Keratinocyte (primary cell): Measurements from ENCODE around the gene RASA3. TPM values are rescaled to one million over a fixed set of nuclear protein-coding genes. Genes with fewer than 3 reads are reported as not detected.

Source experiments
- DNase-seq: peaks from one replicate; pipeline ENCODE4 v3.0.0-alpha.2; 2011; ENCODE audit warnings: low read depth, missing footprints, low spot score
- FAIRE-seq: peaks from 2 replicates; lab custom pipeline; 2011; peaks lifted over from hg19 to GRCh38; lab: Jason Lieb, UNC
- H2AFZ ChIP-seq: 2 replicates; pipeline ENCODE4 v1.6.0; 2012; ENCODE audit warnings: low read length, control low read depth, inconsistent platforms; ENCODE audit not compliant: control insufficient read depth
- H3K27ac ChIP-seq: 2 replicates; pipeline ENCODE4 v1.5.1; 2011; ENCODE audit warnings: low read length; ENCODE audit not compliant: control insufficient read depth, insufficient read depth
- H3K27me3 ChIP-seq: 3 replicates; pipeline ENCODE4 v1.6.0; 2011; ENCODE audit warnings: low read length; ENCODE audit not compliant: control insufficient read depth, insufficient read depth; ENCODE audit errors: extremely low read depth
- H3K36me3 ChIP-seq, 2 experiments: 2 replicates in 1 of 2; 3 replicates in 1 of 2; pipeline ENCODE4 v1.5.1; 2011; ENCODE audit warnings: low read length in 2 of 2, mild to moderate bottlenecking in 1 of 2; ENCODE audit not compliant: control insufficient read depth in 2 of 2, insufficient read depth in 2 of 2; ENCODE audit errors: extremely low read depth in 1 of 2
- H3K4me1 ChIP-seq: 3 replicates; pipeline ENCODE4 v1.5.1; 2011; ENCODE audit warnings: low read length; ENCODE audit not compliant: control insufficient read depth, insufficient read depth; ENCODE audit errors: extremely low read depth
- H3K4me2 ChIP-seq: 3 replicates; pipeline ENCODE4 v1.6.0; 2011; ENCODE audit warnings: low read depth, low read length; ENCODE audit not compliant: control insufficient read depth, insufficient read depth; ENCODE audit errors: extremely low read depth
- H3K4me3 ChIP-seq, 3 experiments: fragments of 200-600 bp in 1 of 3; sonication (generic) in 1 of 3; 2 replicates in 2 of 3; 3 replicates in 1 of 3; pipeline ENCODE4 v1.5.1; 2011 to 2016; ENCODE audit warnings: low read length in 3 of 3, mild to moderate bottlenecking in 3 of 3, control low read depth in 2 of 3, inconsistent platforms in 1 of 3, low read depth in 1 of 3, mixed read lengths in 1 of 3, mixed run types in 1 of 3, moderate library complexity in 1 of 3; ENCODE audit not compliant: control insufficient read depth in 2 of 3, insufficient read depth in 2 of 3; ENCODE audit errors: extremely low read depth in 1 of 3
- H3K79me2 ChIP-seq: 2 replicates; pipeline ENCODE4 v1.6.0; 2012; ENCODE audit warnings: low read length; ENCODE audit not compliant: control insufficient read depth, insufficient read depth
- H3K9ac ChIP-seq: 3 replicates; pipeline ENCODE4 v1.6.0; 2011; ENCODE audit warnings: low read length; ENCODE audit not compliant: control insufficient read depth, insufficient read depth; ENCODE audit errors: extremely low read depth
- H3K9me1 ChIP-seq: 3 replicates; pipeline ENCODE4 v1.6.0; 2011; ENCODE audit warnings: low read length; ENCODE audit not compliant: control insufficient read depth, insufficient read depth; ENCODE audit errors: extremely low read depth
- H3K9me3 ChIP-seq: 2 replicates; pipeline ENCODE4 v1.5.1; 2012; ENCODE audit warnings: low read depth, low read length; ENCODE audit not compliant: control insufficient read depth
- H4K20me1 ChIP-seq: 3 replicates; pipeline ENCODE4 v1.6.0; 2011; ENCODE audit warnings: low read length; ENCODE audit not compliant: control insufficient read depth, insufficient read depth; ENCODE audit errors: extremely low read depth
- EZH2 ChIP-seq: IDR thresholded peaks from one replicate; pipeline ENCODE4 v1.6.1; 2012; ENCODE audit warnings: inconsistent platforms, mild to moderate bottlenecking, low read length, moderate library complexity
- dilution Hi-C: fragments of 300-500 bp; cut with MboI; formaldehyde crosslinking; loops from one replicate; pipeline ENCODE4 v1.7.0; 2020; ENCODE audit warnings: low sequenced_read_pairs; ENCODE audit not compliant: extremely low pct_ligation_motif_present
- polyA plus RNA-seq, 5 experiments: library from polyadenylated mRNA; depleted of rRNA in 3 of 5; stranded (reverse) in 3 of 5; stranded (forward) in 1 of 5; unstranded in 1 of 5; fragments of >200 nt; gene quantifications; 1 replicate in 1 of 5; 2 replicates in 3 of 5; 3 replicates in 1 of 5; pipeline versions ENCODE4 v1.2.1 to v1.2.3, GENCODE V29; 2011 to 2012; ENCODE audit warnings: missing spikeins in 2 of 5, low read depth in 1 of 5, low replicate concordance in 1 of 5
- TF ChIP-seq, protein P1 (sequence below), 3 experiments: IDR thresholded peaks in 1 of 3; conservative IDR thresholded peaks in 1 of 3; optimal IDR thresholded peaks in 1 of 3; 2 replicates in 2 of 3; 3 replicates in 1 of 3; pipeline versions ENCODE3 to v1.5.1; 2011; ENCODE audit warnings: low read length in 3 of 3, mild to moderate bottlenecking in 3 of 3, moderate library complexity in 2 of 3, control low read depth in 1 of 3, inconsistent platforms in 1 of 3; ENCODE audit not compliant: insufficient read depth in 2 of 3; ENCODE audit errors: extremely low read depth in 1 of 3

The RASA3 gene
- polyA plus RNA-seq, 1 donor (not counting 4 experiments of a cell fraction or from before 2014, with no cell fraction given): 4.1 TPM

GRCh38 chr13:114145722-114146121 is 13.3 kb upstream of the RASA3 start:
- FAIRE-seq: no peak
- no peak for TF ChIP-seq EZH2
- TF ChIP-seq, protein P1, sequence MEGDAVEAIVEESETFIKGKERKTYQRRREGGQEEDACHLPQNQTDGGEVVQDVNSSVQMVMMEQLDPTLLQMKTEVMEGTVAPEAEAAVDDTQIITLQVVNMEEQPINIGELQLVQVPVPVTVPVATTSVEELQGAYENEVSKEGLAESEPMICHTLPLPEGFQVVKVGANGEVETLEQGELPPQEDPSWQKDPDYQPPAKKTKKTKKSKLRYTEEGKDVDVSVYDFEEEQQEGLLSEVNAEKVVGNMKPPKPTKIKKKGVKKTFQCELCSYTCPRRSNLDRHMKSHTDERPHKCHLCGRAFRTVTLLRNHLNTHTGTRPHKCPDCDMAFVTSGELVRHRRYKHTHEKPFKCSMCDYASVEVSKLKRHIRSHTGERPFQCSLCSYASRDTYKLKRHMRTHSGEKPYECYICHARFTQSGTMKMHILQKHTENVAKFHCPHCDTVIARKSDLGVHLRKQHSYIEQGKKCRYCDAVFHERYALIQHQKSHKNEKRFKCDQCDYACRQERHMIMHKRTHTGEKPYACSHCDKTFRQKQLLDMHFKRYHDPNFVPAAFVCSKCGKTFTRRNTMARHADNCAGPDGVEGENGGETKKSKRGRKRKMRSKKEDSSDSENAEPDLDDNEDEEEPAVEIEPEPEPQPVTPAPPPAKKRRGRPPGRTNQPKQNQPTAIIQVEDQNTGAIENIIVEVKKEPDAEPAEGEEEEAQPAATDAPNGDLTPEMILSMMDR (optimal IDR thresholded peaks at IDR 0.05 in 1 of 3, IDR thresholded peaks at IDR 0.05 in 1 of 3, conservative IDR thresholded peaks at IDR 0.05 in 1 of 3; ENCODE audit: extremely low read depth in 1 of 3, insufficient read depth in 2 of 3, low read length in 3 of 3): no peak
- dilution Hi-C loops: no loop called here

GRCh38 chr13:114145256-114145655 is 12.8 kb upstream of the RASA3 start:
- Histone ChIP-seq H3K4me3 (no peak overlapping the region), H3K4me2 (no peak overlapping the region), H3K9me3 (no peaks in the 10 kb centered on the region), H3K27ac (no peak overlapping the region), H3K27me3 (peaks cover 13% of the 10 kb centered on the region), H3K36me3 (no peaks in the 10 kb centered on the region), H2AFZ (no peak overlapping the region), H3K79me2 (no peaks in the 10 kb centered on the region), H3K4me1 (peaks cover 21% of the 10 kb centered on the region), H4K20me1 (no peaks in the 10 kb centered on the region), H3K9me1 (no peaks in the 10 kb centered on the region), H3K9ac (no peak overlapping the region)
- DNase-seq (no peak), FAIRE-seq (no peak)
- TF ChIP-seq, protein P1 (optimal IDR thresholded peaks at IDR 0.05 in 1 of 3, IDR thresholded peaks at IDR 0.05 in 1 of 3, conservative IDR thresholded peaks at IDR 0.05 in 1 of 3; ENCODE audit: extremely low read depth in 1 of 3, insufficient read depth in 2 of 3, low read length in 3 of 3): no peak
- TF ChIP-seq EZH2: no peak
- dilution Hi-C loops: no loop called here

More at GRCh38 chr13:114145722-114146121, 13.3 kb upstream of the RASA3 start:
- Histone ChIP-seq H3K9ac (no peak overlapping the region), H2AFZ (no peak overlapping the region), H3K9me3 (no peaks in the 10 kb centered on the region), H3K36me3 (no peaks in the 10 kb centered on the region), H4K20me1 (no peaks in the 10 kb centered on the region), H3K9me1 (no peaks in the 10 kb centered on the region), H3K4me2 (no peak overlapping the region), H3K4me1 (peaks cover 18% of the 10 kb centered on the region), H3K27me3 (peaks cover 10% of the 10 kb centered on the region), H3K4me3 (no peak overlapping the region), H3K27ac (no peak overlapping the region), H3K79me2 (no peaks in the 10 kb centered on the region)
- DNase-seq: no peak
